Mesothelial cell of epicardium (in vitro differentiated cells): ENCODE measurements around the gene IL17REL. TPM values are rescaled to one million over a fixed set of nuclear protein-coding genes. Genes with fewer than 3 reads are reported as not detected.

ENCODE experiments used
- DNase-seq, 2 experiments: peaks; one replicate each; pipeline ENCODE4 v3.0.0; 2021; ENCODE audit warnings: low spot score in 2 of 2; ENCODE audit not compliant: unreplicated experiment in 2 of 2
- H3K27ac Mint-ChIP-seq: 2 replicates; pipeline ENCODE4 v1.8.0; 2021; ENCODE audit warnings: mixed read lengths
- H3K27me3 Mint-ChIP-seq: 2 replicates; pipeline ENCODE4 v1.8.0; 2021; ENCODE audit warnings: low read depth, mixed read lengths
- H3K36me3 Mint-ChIP-seq: 2 replicates; pipeline ENCODE4 v1.8.0; 2021; ENCODE audit warnings: mixed read lengths
- H3K4me1 Mint-ChIP-seq: 2 replicates; pipeline ENCODE4 v1.8.0; 2021; ENCODE audit warnings: mixed read lengths
- H3K4me3 Mint-ChIP-seq: 2 replicates; pipeline ENCODE4 v1.8.0; 2021; ENCODE audit warnings: mild to moderate bottlenecking, moderate library complexity, mixed read lengths
- H3K9me3 Mint-ChIP-seq: 2 replicates; pipeline ENCODE4 v1.8.0; 2021; ENCODE audit warnings: mixed read lengths
- CTCF ChIP-seq: fragments of 200-600 bp; sonication (generic); IDR thresholded peaks from one replicate; pipeline ENCODE4 v1.5.0; 2021; ENCODE audit warnings: antibody characterized with exemption; ENCODE audit not compliant: unreplicated experiment
- total RNA-seq: library from RNA; stranded (reverse); gene quantifications from 3 replicates; pipeline ENCODE4 v1.2.1, GENCODE V29; 2021

IL17REL gene
- total RNA-seq, 1 donor from 2014 or later = 0.31 TPM

DNA sequence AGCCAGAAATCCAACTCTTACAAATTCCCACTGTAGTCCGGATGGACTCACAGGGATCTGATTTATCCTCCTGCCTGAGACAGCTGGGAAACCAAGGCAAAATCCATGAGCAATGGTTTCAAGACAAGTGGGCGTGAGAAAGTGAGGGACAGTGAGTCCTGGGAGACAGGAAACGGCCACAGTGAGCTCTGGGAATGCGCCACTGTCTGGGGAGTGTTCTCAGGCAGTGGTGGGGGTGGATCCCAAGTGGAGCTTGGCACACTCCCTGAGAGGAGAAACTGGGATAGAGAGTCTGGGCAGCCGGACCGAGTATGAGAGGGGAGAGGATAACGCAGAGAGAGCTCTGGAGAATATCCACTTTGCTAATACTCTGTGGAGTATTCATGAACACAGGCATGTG, 9.8 kb downstream of the IL17REL start:
- Mint-ChIP-seq H3K27ac (no peak overlapping the region), H3K4me3 (no peak overlapping the region), H3K9me3 (no peaks in the 10 kb centered on the region), H3K4me1 (peaks cover 6% of the 10 kb centered on the region), H3K36me3 (no peaks in the 10 kb centered on the region), H3K27me3 (peaks cover 51% of the 10 kb centered on the region)
- no peak for DNase-seq
- TF ChIP-seq CTCF = no peak

- TF ChIP-seq CTCF = no peak
- Mint-ChIP-seq H3K4me1 (peaks cover 6% of the 10 kb centered on the region), H3K9me3 (no peaks in the 10 kb centered on the region), H3K27ac (no peak overlapping the region), H3K4me3 (no peak overlapping the region), H3K27me3 (peaks cover 49% of the 10 kb centered on the region), H3K36me3 (no peaks in the 10 kb centered on the region)
- no peak for DNase-seq
Observed at GRCh38 chr22:50001388-50002231, 11.0 kb downstream of the IL17REL start.

DNA sequence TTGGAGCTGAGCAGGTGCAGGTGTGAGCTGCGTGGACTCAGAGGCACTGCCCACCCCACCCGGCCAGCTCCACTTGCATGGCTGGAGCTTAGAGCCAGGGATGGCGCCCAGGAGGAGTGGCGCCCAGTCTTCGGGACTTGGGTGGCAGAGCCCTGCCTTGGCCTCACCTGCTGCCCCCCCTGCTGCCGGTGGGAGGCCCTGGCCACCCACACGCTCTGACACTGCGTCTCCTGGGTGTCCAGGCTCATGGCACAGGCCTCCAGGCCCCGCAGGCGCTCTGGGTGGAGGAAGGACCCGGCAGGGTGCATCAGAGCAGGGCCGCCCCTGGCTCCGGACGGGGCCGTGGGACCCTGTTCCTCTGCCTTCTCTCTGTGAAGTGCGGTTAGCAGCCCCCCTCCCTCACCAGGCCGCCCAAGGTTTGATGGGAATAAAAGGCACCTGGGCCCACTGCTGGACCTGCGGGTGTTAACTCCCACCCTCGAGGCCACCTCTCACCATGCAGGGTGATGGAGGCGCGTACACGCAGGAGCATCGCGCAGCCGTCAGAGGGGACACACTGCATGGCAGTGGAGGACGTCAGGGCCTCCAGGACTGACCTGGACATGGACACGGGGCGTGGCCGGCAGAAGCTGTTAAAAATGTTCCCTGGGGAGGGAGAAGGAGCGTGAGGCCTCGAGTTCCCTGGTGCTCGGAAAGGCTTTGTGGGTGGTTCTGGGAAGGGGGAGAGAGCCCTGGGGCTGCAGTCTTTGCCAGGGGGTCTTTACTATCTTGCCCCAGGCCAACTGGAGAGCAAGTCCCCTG, 11.8 kb downstream of the IL17REL start:
- TF ChIP-seq CTCF = no peak
- no peak overlapping the region for H3K4me3 Mint-ChIP-seq
- H3K9me3 Mint-ChIP-seq = no peaks in the 10 kb centered on the region
- H3K4me1 Mint-ChIP-seq = peaks cover 6% of the 10 kb centered on the region
- no peaks in the 10 kb centered on the region for H3K36me3 Mint-ChIP-seq
- no peak overlapping the region for H3K27ac Mint-ChIP-seq
- peaks cover 49% of the 10 kb centered on the region for H3K27me3 Mint-ChIP-seq
- no peak for DNase-seq

DNA sequence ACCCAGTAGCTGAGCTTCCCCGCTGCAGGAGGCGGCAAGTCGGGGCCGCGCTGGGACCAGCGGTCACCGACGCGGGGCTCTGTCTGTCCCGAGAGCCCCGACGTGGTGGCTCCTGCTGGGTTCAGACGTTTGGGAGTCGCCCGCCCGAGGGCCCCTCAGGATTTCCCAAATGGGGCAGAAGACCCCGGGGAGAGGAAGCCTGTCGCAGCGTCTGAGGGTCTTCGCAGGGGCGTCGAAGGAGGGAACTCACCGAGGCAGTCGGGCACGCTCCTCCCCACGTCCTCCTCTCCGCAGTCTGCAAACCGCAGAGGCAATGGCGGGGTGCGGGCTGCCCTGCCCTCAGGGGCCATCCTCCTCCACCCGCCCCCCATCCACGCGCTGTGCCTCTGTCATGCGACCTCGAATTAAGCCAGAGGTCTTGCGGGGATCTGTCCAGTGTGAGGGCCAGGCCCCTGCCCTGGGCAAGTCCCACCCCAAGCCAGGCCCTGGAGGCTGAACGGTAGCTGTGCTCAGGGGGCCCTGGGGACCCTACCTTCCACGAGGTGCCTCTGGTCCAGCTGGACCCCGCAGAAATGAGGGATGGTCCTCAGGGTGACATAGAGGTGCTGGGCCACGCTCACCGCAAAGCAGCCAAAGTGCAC, 12.5 kb downstream of the IL17REL start:
- Mint-ChIP-seq H3K27ac (no peak overlapping the region), H3K9me3 (no peaks in the 10 kb centered on the region), H3K4me1 (peaks cover 6% of the 10 kb centered on the region), H3K4me3 (peak overlapping the region; percentile 17), H3K27me3 (peaks cover 47% of the 10 kb centered on the region), H3K36me3 (no peaks in the 10 kb centered on the region)
- TF ChIP-seq CTCF = no peak
- no peak for DNase-seq

DNA sequence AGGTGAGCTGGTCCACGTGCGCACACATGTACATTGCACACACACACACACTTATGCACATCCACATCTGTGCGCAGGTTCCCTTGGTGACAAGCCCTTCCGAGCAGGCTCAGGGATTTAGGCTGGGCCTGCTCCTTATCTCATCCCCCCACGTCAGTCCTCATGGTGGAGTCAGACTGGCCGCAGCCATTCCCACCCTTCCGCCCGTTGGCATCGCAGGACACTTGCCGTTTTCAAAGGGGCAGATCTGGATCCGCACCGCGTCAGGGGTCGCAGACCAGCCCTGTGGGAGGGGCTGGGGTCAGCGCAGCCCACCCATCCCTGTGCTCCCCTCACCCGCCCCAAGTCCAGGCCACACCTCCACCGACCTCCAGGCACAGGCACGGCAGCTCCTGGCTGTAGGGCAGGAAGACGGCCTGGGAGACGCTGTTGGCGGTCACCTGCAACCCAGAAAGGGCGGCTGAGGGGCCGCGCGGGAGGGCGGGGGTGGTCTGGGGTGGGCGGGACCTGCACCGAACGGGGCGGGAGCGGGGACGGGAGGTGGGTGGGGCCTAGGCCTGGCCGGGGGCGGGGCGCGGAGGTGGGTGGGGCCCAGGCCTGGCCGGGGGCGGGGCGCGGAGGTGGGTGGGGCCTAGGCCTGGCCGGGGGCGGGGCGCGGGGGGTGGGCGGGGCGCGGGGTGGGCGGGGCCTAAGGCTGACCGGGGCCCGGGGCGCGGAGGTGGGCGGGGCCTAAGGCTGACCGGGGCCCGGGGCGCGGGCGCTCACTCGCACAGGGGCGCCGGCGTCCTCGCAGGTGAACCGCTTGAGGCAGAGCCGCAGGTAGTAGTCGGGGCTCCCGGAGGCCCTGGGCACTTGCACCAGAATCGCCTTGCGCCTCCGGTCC, 13.3 kb downstream of the IL17REL start:
- Mint-ChIP-seq H3K9me3 (no peaks in the 10 kb centered on the region), H3K36me3 (no peaks in the 10 kb centered on the region), H3K27me3 (peaks cover 40% of the 10 kb centered on the region), H3K4me1 (peaks cover 6% of the 10 kb centered on the region), H3K27ac (no peak overlapping the region), H3K4me3 (peak overlapping the region; percentile 34)
- DNase-seq = no peak
- TF ChIP-seq CTCF = no peak
